HuH-7 (cell line): Measurements from ENCODE around the gene SOCS3.
"Not testable (repeated sequence)": the region's sequence is repeated elsewhere in the genome, so short reads cannot be mapped to it uniquely, and the experiment has no call there.

ENCODE experiments used
- DNase-seq: peaks from one replicate; pipeline ENCODE4 v3.0.0; 2011; ENCODE audit warnings: low spot score

Gene SOCS3

GRCh38 chr17:78348055-78348770 lies 11.7 kb downstream of the SOCS3 start:
- DNase-seq: no peak

GRCh38 chr17:78347453-78347852 lies 12.4 kb downstream of the SOCS3 start:
- no peak for DNase-seq

- no peak for DNase-seq
These were observed 13.1 kb downstream of the SOCS3 start for GRCh38 chr17:78346605-78347250.

GRCh38 chr17:78345791-78346494 lies 13.9 kb downstream of the SOCS3 start:
- DNase-seq: no peak

- DNase-seq: no peak
These were observed 14.7 kb downstream of the SOCS3 start for GRCh38 chr17:78345172-78345571.

- no peak for DNase-seq
These were observed 15.2 kb downstream of the SOCS3 start for GRCh38 chr17:78344666-78345065.

GRCh38 chr17:78343543-78344201 lies 16.2 kb downstream of the SOCS3 start:
- no peak for DNase-seq

GRCh38 chr17:78343187-78343542 lies 16.7 kb downstream of the SOCS3 start:
- DNase-seq: no peak

- DNase-seq: no peak
These were observed 17.3 kb downstream of the SOCS3 start for GRCh38 chr17:78342449-78343186.

- DNase-seq: peak; percentile 76
These were observed 18.1 kb downstream of the SOCS3 start for GRCh38 chr17:78341559-78342448.

- DNase-seq: no peak
These were observed 19.5 kb downstream of the SOCS3 start for GRCh38 chr17:78340183-78340955.

GRCh38 chr17:78338486-78339259 lies 21.2 kb downstream of the SOCS3 start:
- DNase-seq: no peak

- DNase-seq: no peak
These were observed 22.4 kb downstream of the SOCS3 start for GRCh38 chr17:78337244-78338109.

GRCh38 chr17:78335209-78335608 lies 24.7 kb downstream of the SOCS3 start:
- DNase-seq: no peak

- no peak for DNase-seq
These were observed 26.9 kb downstream of the SOCS3 start for GRCh38 chr17:78332991-78333390.

GRCh38 chr17:78331355-78331754 lies 28.5 kb downstream of the SOCS3 start:
- DNase-seq: not testable (repeated sequence)

- no peak for DNase-seq
These were observed 29.2 kb downstream of the SOCS3 start for GRCh38 chr17:78330570-78331224.
